GM10266 (cell line): ENCODE results near the gene MMP2.

Source experiments
- DNase-seq: peaks from one replicate; pipeline ENCODE4 v3.0.0; 2012; ENCODE audit errors: extremely low spot score
- TF ChIP-seq, protein P1 (sequence below): IDR thresholded peaks from 2 replicates; pipeline ENCODE4 v1.5.1; 2012; ENCODE audit warnings: mild to moderate bottlenecking, low read depth; ENCODE audit not compliant: control insufficient read depth, insufficient read depth; ENCODE audit errors: missing control alignments

MMP2 gene

DNA sequence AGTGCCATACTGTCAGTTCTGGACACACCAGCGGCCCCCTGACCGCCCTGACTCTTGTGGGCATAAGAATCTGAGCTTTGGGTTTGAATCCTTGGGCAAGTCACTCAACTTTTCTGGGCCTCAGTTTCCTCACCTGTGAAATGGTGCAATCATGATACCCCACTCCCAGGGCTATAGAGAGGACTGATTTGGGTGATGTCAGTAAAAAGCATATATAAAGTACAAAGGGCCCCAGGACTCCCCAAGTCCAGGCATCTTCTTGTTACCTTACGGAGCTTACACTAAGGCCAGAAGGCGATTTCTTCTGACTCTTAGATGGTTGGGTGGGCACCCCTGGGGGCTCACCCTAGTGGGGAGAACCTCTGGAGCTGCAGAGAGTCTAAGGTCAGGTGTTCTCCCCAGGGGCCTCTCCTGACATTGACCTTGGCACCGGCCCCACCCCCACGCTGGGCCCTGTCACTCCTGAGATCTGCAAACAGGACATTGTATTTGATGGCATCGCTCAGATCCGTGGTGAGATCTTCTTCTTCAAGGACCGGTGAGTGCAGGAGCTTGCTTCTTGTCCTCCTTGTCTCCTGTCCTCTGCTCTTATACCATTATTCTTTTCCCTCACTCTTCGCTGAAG lies 13.9 kb downstream of the MMP2 start:
- no peak for DNase-seq
- TF ChIP-seq, protein P1, sequence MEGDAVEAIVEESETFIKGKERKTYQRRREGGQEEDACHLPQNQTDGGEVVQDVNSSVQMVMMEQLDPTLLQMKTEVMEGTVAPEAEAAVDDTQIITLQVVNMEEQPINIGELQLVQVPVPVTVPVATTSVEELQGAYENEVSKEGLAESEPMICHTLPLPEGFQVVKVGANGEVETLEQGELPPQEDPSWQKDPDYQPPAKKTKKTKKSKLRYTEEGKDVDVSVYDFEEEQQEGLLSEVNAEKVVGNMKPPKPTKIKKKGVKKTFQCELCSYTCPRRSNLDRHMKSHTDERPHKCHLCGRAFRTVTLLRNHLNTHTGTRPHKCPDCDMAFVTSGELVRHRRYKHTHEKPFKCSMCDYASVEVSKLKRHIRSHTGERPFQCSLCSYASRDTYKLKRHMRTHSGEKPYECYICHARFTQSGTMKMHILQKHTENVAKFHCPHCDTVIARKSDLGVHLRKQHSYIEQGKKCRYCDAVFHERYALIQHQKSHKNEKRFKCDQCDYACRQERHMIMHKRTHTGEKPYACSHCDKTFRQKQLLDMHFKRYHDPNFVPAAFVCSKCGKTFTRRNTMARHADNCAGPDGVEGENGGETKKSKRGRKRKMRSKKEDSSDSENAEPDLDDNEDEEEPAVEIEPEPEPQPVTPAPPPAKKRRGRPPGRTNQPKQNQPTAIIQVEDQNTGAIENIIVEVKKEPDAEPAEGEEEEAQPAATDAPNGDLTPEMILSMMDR, result no peak

DNA sequence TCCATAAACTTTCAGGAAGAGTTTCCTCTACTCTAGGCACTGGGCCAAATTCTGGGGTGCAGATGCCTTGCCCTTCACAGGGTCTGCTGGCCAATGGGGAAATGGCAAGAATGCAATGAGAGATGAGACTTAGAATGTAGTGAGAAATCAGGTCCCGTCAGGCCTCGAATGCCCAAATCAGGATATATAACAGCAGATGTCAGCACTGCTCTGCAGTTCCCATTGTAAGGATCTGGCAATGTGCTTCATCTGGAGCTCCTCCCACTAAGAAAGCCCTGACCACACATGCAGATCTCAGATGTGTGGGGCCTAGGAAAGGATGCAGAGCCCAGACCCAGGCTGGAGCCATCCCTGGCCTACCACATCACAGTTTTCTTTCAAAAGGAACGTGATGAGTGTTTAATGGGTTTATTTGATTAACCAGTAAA lies 16.0 kb downstream of the MMP2 start:
- no peak for DNase-seq
- TF ChIP-seq, protein P1, result no peak

DNA sequence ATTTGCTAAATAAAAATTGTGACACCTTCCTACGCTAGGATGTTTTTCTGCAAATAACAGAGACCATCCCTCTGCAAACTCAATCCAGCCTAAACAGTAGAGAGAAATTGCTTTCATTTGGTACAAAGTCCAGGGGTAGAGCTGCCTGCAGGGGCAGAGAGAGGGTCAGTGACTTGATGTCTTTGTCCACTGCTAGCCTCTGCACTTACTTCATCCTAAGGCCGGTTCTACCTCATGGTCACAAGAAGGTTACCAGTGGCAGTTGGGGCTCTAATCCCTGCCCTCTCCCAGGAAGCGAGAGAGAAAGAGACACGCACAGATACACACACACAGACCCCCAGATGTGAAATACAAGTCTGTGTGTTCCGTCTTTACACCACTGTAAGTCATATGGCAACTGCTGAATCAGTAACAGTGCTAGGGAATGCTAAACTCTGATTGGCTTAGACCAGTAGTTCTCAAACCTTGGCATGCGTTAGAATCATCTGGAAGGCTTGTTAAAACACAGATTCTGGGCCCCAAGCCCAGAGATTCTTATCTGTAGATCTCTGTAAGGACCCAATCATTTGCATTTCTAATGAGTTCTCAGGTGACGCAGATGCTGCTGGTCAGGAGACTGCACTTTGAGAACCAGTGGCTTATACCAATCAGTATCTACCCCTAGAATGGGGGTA lies 16.8 kb downstream of the MMP2 start:
- DNase-seq, result no peak
- TF ChIP-seq, protein P1, result no peak

DNA sequence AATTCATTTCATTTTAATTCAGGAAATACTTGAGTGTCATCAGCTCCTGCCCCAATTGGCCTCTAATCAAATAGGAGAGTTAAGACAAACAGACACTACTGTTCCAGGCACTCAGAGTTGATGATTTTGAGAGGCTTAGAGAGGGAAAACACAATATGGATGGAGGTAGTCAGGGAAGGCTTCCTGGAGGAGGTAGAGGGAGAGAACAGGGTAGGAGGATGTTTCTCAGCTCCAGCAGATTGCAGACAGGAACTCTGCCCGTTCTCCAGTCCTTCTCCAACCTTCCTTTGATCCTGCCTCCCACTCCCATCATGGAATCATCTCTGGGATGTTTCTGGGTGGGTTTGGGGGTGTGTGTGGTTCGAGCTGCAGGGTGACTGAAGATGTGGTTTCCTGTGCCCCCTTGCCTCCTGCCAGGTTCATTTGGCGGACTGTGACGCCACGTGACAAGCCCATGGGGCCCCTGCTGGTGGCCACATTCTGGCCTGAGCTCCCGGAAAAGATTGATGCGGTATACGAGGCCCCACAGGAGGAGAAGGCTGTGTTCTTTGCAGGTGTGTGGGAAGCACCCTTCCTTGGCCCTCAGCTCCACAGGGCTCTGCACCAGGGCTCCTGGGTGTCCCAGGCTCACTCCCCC lies 17.6 kb downstream of the MMP2 start:
- TF ChIP-seq, protein P1, result no peak
- no peak for DNase-seq

DNA sequence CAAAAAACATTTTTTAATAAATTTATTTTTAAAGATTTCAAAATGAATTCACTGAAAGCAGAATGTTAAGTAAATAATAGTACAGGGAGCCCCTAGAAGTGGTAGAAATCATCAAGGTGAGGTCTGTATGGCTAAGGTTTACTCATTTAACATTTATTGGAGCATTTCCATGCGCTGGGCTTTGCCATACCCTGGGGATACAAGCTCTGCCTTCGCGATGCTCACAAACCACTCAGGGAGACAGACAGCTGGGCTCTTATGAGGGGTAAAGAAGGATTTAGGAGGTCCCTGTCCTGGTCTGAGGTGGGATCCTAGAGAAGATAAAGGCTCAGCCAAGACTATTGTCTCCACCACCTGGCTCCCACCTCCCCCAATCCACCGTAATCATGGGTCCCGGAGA lies 18.6 kb downstream of the MMP2 start:
- TF ChIP-seq, protein P1, result no peak
- DNase-seq, result no peak

DNA sequence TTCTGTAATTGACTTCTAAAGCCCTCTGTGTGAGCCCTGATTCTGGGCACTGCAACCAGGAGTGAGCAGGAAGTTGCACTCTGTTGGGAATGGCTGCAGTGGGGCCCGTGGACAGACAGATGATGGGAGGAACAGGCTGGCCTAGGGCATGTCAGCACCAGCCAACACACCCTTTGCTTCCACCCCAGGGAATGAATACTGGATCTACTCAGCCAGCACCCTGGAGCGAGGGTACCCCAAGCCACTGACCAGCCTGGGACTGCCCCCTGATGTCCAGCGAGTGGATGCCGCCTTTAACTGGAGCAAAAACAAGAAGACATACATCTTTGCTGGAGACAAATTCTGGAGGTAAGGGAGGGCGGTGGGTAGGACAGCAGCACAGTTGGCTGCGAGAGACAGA lies 19.1 kb downstream of the MMP2 start:
- no peak for DNase-seq
- TF ChIP-seq, protein P1, result no peak

DNA sequence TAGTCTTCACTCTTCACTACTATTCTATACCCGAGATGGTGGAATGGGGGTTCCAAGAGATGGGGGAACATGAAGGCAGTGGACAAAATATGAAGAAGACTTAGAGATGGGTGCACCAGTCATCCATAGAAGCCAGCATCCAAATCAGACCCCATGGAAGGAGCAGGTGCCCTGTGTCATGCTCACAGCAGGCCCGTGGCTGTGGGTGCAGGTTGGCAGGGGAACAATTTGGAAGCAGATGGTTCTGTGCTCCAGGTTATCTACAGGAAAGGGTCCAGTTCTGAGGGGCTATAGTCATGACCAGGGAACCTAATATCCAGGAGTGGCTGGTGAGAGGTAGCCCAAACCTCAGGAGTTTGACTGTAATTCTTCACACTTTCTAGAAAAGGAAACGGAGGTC lies 20.3 kb downstream of the MMP2 start:
- no peak for DNase-seq
- TF ChIP-seq, protein P1, result no peak
